H9 (cell line): Measurements from ENCODE around the gene NAA16. TPM values are rescaled to one million over a fixed set of nuclear protein-coding genes. Genes with fewer than 3 reads are reported as not detected.

Source experiments
- DNase-seq: peaks from one replicate; pipeline ENCODE4 v3.0.0-alpha.2; 2017
- H2AFZ ChIP-seq: one replicate; pipeline ENCODE4 v1.6.1; 2013; ENCODE audit warnings: mild to moderate bottlenecking, low read length, control low read depth, moderate library complexity
- H2AK5ac ChIP-seq: 2 replicates; pipeline ENCODE4 v1.6.1; 2013; ENCODE audit warnings: low read length, control low read depth, mixed read lengths; ENCODE audit not compliant: insufficient read length
- H2BK120ac ChIP-seq: one replicate; pipeline ENCODE4 v1.6.1; 2013; ENCODE audit warnings: low read depth, mild to moderate bottlenecking, low read length, control low read depth, inconsistent platforms; ENCODE audit not compliant: poor library complexity, severe bottlenecking
- H2BK12ac ChIP-seq: 2 replicates; pipeline ENCODE4 v1.6.1; 2013; ENCODE audit warnings: low read length, control low read depth, mixed read lengths, low read depth; ENCODE audit not compliant: insufficient read length
- H2BK15ac ChIP-seq: 2 replicates; pipeline ENCODE4 v1.6.1; 2013; ENCODE audit warnings: low read depth, low read length, control low read depth
- H2BK20ac ChIP-seq: one replicate; pipeline ENCODE4 v1.6.1; 2013; ENCODE audit warnings: low read depth, mild to moderate bottlenecking, low read length, control low read depth, inconsistent platforms; ENCODE audit not compliant: poor library complexity, severe bottlenecking
- H2BK5ac ChIP-seq: 2 replicates; pipeline ENCODE4 v1.6.1; 2013; ENCODE audit warnings: low read length, control low read depth, mixed read lengths; ENCODE audit not compliant: insufficient read length
- H3K14ac ChIP-seq: 2 replicates; pipeline ENCODE4 v1.6.1; 2013; ENCODE audit warnings: low read length, control low read depth; ENCODE audit not compliant: insufficient read depth
- H3K18ac ChIP-seq: 2 replicates; pipeline ENCODE4 v1.6.1; 2013; ENCODE audit warnings: low read depth, mild to moderate bottlenecking, mixed read lengths, low read length, control low read depth; ENCODE audit not compliant: insufficient read length
- H3K23ac ChIP-seq: 2 replicates; pipeline ENCODE4 v1.6.1; 2013; ENCODE audit warnings: low read length, control low read depth, mixed read lengths, low read depth; ENCODE audit not compliant: insufficient read length
- H3K23me2 ChIP-seq: 2 replicates; pipeline ENCODE4 v1.6.1; 2013; ENCODE audit warnings: low read depth, mild to moderate bottlenecking, mixed read lengths, low read length, control low read depth; ENCODE audit not compliant: insufficient read length, poor library complexity, severe bottlenecking
- H3K27ac ChIP-seq: 2 replicates; pipeline ENCODE4 v1.5.1; 2013; ENCODE audit warnings: low read length, control low read depth, mixed read lengths, low read depth; ENCODE audit not compliant: insufficient read length
- H3K27me3 ChIP-seq: 2 replicates; pipeline ENCODE4 v1.6.1; 2013; ENCODE audit warnings: low read length, control low read depth, inconsistent platforms; ENCODE audit not compliant: insufficient read depth
- H3K4ac ChIP-seq: 2 replicates; pipeline ENCODE4 v1.6.1; 2013; ENCODE audit warnings: low read depth, mild to moderate bottlenecking, control low read depth, inconsistent platforms, low read length, moderate library complexity
- H3K4me1 ChIP-seq: 2 replicates; pipeline ENCODE4 v1.6.1; 2013; ENCODE audit warnings: low read length, control low read depth, inconsistent platforms; ENCODE audit not compliant: insufficient read depth
- H3K4me2 ChIP-seq: 2 replicates; pipeline ENCODE4 v1.6.1; 2013; ENCODE audit warnings: low read length, control low read depth, mixed read lengths; ENCODE audit not compliant: insufficient read length, insufficient read depth
- H3K56ac ChIP-seq: 2 replicates; pipeline ENCODE4 v1.6.1; 2013; ENCODE audit warnings: low read depth, mild to moderate bottlenecking, mixed read lengths, low read length, control low read depth; ENCODE audit not compliant: insufficient read length
- H3K79me1 ChIP-seq: 2 replicates; pipeline ENCODE4 v1.6.1; 2013; ENCODE audit warnings: low read depth, mild to moderate bottlenecking, moderate library complexity, low read length, control low read depth, inconsistent platforms; ENCODE audit not compliant: insufficient read depth, poor library complexity, severe bottlenecking
- H3K79me2 ChIP-seq: 2 replicates; pipeline ENCODE4 v1.6.1; 2013; ENCODE audit warnings: low read length, control low read depth, inconsistent platforms; ENCODE audit not compliant: insufficient read depth
- H3K9ac ChIP-seq: 2 replicates; pipeline ENCODE4 v1.6.1; 2013; ENCODE audit warnings: low read length, control low read depth, mixed read lengths; ENCODE audit not compliant: insufficient read length; ENCODE audit errors: extremely low read depth
- H3K9me3 ChIP-seq: one replicate; pipeline ENCODE4 v1.6.1; 2013; ENCODE audit warnings: low read depth, low read length, inconsistent platforms; ENCODE audit not compliant: control insufficient read depth
- H3T11ph ChIP-seq: one replicate; pipeline ENCODE4 v1.6.1; 2013; ENCODE audit warnings: mild to moderate bottlenecking, low read length, control low read depth, inconsistent platforms
- H4K20me1 ChIP-seq: one replicate; pipeline ENCODE4 v1.6.1; 2013; ENCODE audit not compliant: control insufficient read depth, insufficient read length, insufficient read depth
- H4K5ac ChIP-seq: 2 replicates; pipeline ENCODE4 v1.6.1; 2013; ENCODE audit warnings: low read depth, mild to moderate bottlenecking, mixed read lengths, low read length, control low read depth; ENCODE audit not compliant: insufficient read length
- H4K8ac ChIP-seq: replicated peaks from 2 replicates; pipeline ENCODE4 v1.6.1; 2013; ENCODE audit warnings: low read length, control low read depth, mixed read lengths, low read depth; ENCODE audit not compliant: insufficient read length
- H4K91ac ChIP-seq: 2 replicates; pipeline ENCODE4 v1.6.1; 2013; ENCODE audit warnings: low read depth, mild to moderate bottlenecking, moderate library complexity, mixed read lengths, low read length, control low read depth; ENCODE audit not compliant: insufficient read length
- H3K27ac Mint-ChIP-seq, 3 experiments: 2 replicates in 2 of 3; 3 replicates in 1 of 3; pipeline ENCODE4 v1.8.0; 2020 to 2021; ENCODE audit warnings: mixed read lengths in 3 of 3, mild to moderate bottlenecking in 1 of 3, moderate library complexity in 1 of 3
- H3K27me3 Mint-ChIP-seq: 2 replicates; pipeline ENCODE4 v1.8.0; 2021; ENCODE audit warnings: low read depth, mild to moderate bottlenecking, moderate library complexity, mixed read lengths
- H3K36me3 Mint-ChIP-seq, 3 experiments: 2 replicates in 2 of 3; 3 replicates in 1 of 3; pipeline ENCODE4 v1.8.0; 2020 to 2021; ENCODE audit warnings: low read depth in 3 of 3, mixed read lengths in 3 of 3; ENCODE audit not compliant: insufficient read depth in 1 of 3
- H3K4me1 Mint-ChIP-seq, 2 experiments: 2 replicates each; pipeline ENCODE4 v1.8.0; 2020; ENCODE audit warnings: mixed read lengths in 2 of 2
- H3K4me3 Mint-ChIP-seq, 2 experiments: 2 replicates in 1 of 2; 3 replicates in 1 of 2; pipeline ENCODE4 v1.8.0; 2020 to 2021; ENCODE audit warnings: mild to moderate bottlenecking in 2 of 2, mixed read lengths in 2 of 2, moderate library complexity in 1 of 2
- H3K9me3 Mint-ChIP-seq, 2 experiments: 2 replicates in 1 of 2; 3 replicates in 1 of 2; pipeline ENCODE4 v1.8.0; 2020; ENCODE audit warnings: mild to moderate bottlenecking in 2 of 2, mixed read lengths in 2 of 2, moderate library complexity in 1 of 2
- CTCF ChIP-seq: fragments of 200-600 bp; sonication (generic); conservative IDR thresholded peaks from 3 replicates; pipeline ENCODE4 v1.8.0; 2021; ENCODE audit warnings: antibody characterized with exemption, mild to moderate bottlenecking
- WGBS: extraction: QIAGEN DNeasy Blood & Tissue Kit; methylation state at CpG from one replicate; pipeline ENCODE4 v1.1.7; 2013; ENCODE audit warnings: missing lambda C conversion rate, low lambda C conversion rate, mixed read lengths; ENCODE audit not compliant: insufficient read length; ENCODE audit errors: extremely low coverage; 5-methylcytosine and 5-hydroxymethylcytosine counted together
- total RNA-seq: library from RNA; stranded (reverse); gene quantifications from 2 replicates; pipeline ENCODE4 v1.2.1, GENCODE V29; 2021

Gene NAA16
- total RNA-seq, 1 experiment from 2014 or later, result 37.7 TPM

- H3K4me3 Mint-ChIP-seq, result no peak overlapping the region
- H3K9me3 ChIP-seq, result no peaks in the 10 kb centered on the region
- no peak overlapping the region for H3K27ac ChIP-seq
- H3K27me3 Mint-ChIP-seq, result no peaks in the 10 kb centered on the region
- H3K79me2 ChIP-seq, result no peaks in the 10 kb centered on the region
- no peak overlapping the region for H3K18ac ChIP-seq
- no peak overlapping the region for H3K56ac ChIP-seq
- no peak overlapping the region for H3K4me2 ChIP-seq
- H3K27ac Mint-ChIP-seq, result no peak overlapping the region
- no CpG with 5 or more reads among the region's 4 CpGs for WGBS
- no peaks in the 10 kb centered on the region for H3K79me1 ChIP-seq
- H3K4me1 Mint-ChIP-seq, result peaks cover 3 to 5% of the 10 kb centered on the region in 2 experiments; a peak in 1 of 4 replicates
- H3K9me3 Mint-ChIP-seq, result peaks cover 0 to 3% of the 10 kb centered on the region in 2 experiments; a peak in 1 of 5 replicates
- no peaks in the 10 kb centered on the region for H3K4me1 ChIP-seq
- no peak overlapping the region for H2BK20ac ChIP-seq
- H4K8ac ChIP-seq, result no peak overlapping the region
- no peak overlapping the region for H4K5ac ChIP-seq
- H2BK12ac ChIP-seq, result no peak overlapping the region
- H3K14ac ChIP-seq, result no peak overlapping the region
- no peaks in the 10 kb centered on the region for H3K27me3 ChIP-seq
- no peak overlapping the region for H3K23ac ChIP-seq
- no peaks in the 10 kb centered on the region for H3K23me2 ChIP-seq
- H2BK15ac ChIP-seq, result no peak overlapping the region
- no peak overlapping the region for H3T11ph ChIP-seq
- no peaks in the 10 kb centered on the region for H3K36me3 Mint-ChIP-seq
- TF ChIP-seq CTCF, result no peak
- DNase-seq, result no peak
- H2AFZ ChIP-seq, result no peak overlapping the region
- H2BK5ac ChIP-seq, result no peak overlapping the region
- H4K20me1 ChIP-seq, result no peaks in the 10 kb centered on the region
- no peak overlapping the region for H2BK120ac ChIP-seq
- no peak overlapping the region for H2AK5ac ChIP-seq
- no peak overlapping the region for H3K4ac ChIP-seq
- no peak overlapping the region for H4K91ac ChIP-seq
- no peak overlapping the region for H3K9ac ChIP-seq
Measured at GRCh38 chr13:41299316-41300094, 11.6 kb upstream of the NAA16 start.
